Glutamatergic neuron (in vitro differentiated cells): ENCODE data around the gene PPP2R5C. TPM values are rescaled to one million over a fixed set of nuclear protein-coding genes. Genes with fewer than 3 reads are reported as not detected.

Source experiments
- DNase-seq: peaks from one replicate; pipeline ENCODE4 v3.0.0; 2022
- H3K27ac Mint-ChIP-seq: one replicate; pipeline ENCODE4 v1.8.0; 2020; ENCODE audit warnings: mild to moderate bottlenecking, mixed read lengths, inconsistent platforms; ENCODE audit not compliant: unreplicated experiment
- H3K27me3 Mint-ChIP-seq: one replicate; pipeline ENCODE4 v1.8.0; 2020; ENCODE audit warnings: mild to moderate bottlenecking, moderate library complexity, mixed read lengths, inconsistent platforms; ENCODE audit not compliant: unreplicated experiment
- H3K36me3 Mint-ChIP-seq: one replicate; pipeline ENCODE4 v1.8.0; 2020; ENCODE audit warnings: mild to moderate bottlenecking, mixed read lengths, inconsistent platforms; ENCODE audit not compliant: unreplicated experiment
- H3K4me1 Mint-ChIP-seq: one replicate; pipeline ENCODE4 v1.8.0; 2020; ENCODE audit warnings: mild to moderate bottlenecking, low read depth, mixed read lengths, inconsistent platforms; ENCODE audit not compliant: unreplicated experiment
- H3K4me3 Mint-ChIP-seq: one replicate; pipeline ENCODE4 v1.8.0; 2020; ENCODE audit warnings: mild to moderate bottlenecking, mixed read lengths, inconsistent platforms; ENCODE audit not compliant: unreplicated experiment
- H3K9me3 Mint-ChIP-seq: one replicate; pipeline ENCODE4 v1.8.0; 2020; ENCODE audit warnings: mild to moderate bottlenecking, moderate library complexity, mixed read lengths, inconsistent platforms; ENCODE audit not compliant: unreplicated experiment
- total RNA-seq: library from RNA; stranded (reverse); fragmentation: NEBNext Ultra II Directional; extraction: Animal tissue kit (Norgen Biotek cat#: 25700); gene quantifications from one replicate; pipeline ENCODE4 v1.2.1, GENCODE V29; 2021; ENCODE audit not compliant: unreplicated experiment
- TF ChIP-seq, protein P1 (sequence below): fragments of 200-600 bp; sonication (generic); IDR thresholded peaks from one replicate; pipeline ENCODE4 v1.5.0; 2021; ENCODE audit not compliant: partially characterized antibody, unreplicated experiment

PPP2R5C gene
- total RNA-seq, 1 donor from 2014 or later: 116 TPM

DNA sequence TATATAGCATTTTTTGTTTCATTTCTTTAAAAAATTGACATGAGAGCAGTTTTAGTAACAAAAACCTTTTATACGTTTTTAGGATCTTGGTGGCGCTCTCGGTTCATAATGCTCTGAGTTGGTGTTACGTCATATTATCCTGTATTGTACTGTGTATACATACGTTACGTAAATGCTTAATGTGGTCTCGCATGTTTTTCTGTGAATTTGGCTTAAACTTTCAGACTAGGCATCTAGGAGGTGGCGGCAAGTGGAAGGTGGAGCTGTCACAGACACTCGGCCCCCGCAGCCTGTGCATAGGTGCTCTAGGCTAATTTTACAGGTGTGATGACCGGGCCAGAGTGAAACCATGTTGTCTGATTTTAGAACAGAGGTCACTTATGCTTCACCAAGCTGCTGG, 60.0 kb downstream of the PPP2R5C start:
- TF ChIP-seq, protein P1, sequence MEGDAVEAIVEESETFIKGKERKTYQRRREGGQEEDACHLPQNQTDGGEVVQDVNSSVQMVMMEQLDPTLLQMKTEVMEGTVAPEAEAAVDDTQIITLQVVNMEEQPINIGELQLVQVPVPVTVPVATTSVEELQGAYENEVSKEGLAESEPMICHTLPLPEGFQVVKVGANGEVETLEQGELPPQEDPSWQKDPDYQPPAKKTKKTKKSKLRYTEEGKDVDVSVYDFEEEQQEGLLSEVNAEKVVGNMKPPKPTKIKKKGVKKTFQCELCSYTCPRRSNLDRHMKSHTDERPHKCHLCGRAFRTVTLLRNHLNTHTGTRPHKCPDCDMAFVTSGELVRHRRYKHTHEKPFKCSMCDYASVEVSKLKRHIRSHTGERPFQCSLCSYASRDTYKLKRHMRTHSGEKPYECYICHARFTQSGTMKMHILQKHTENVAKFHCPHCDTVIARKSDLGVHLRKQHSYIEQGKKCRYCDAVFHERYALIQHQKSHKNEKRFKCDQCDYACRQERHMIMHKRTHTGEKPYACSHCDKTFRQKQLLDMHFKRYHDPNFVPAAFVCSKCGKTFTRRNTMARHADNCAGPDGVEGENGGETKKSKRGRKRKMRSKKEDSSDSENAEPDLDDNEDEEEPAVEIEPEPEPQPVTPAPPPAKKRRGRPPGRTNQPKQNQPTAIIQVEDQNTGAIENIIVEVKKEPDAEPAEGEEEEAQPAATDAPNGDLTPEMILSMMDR: no peak
- Mint-ChIP-seq H3K36me3 (peaks cover 7% of the 10 kb centered on the region), H3K27me3 (peaks cover 8% of the 10 kb centered on the region), H3K4me1 (peaks cover 35% of the 10 kb centered on the region), H3K9me3 (peaks cover 2% of the 10 kb centered on the region), H3K27ac (no peak overlapping the region), H3K4me3 (no peak overlapping the region)
- no peak for DNase-seq

GRCh38 chr14:101823066-101823465, 61.6 kb downstream of the PPP2R5C start:
- TF ChIP-seq, protein P1: no peak
- peaks cover 13% of the 10 kb centered on the region for H3K27me3 Mint-ChIP-seq
- H3K36me3 Mint-ChIP-seq: peaks cover 12% of the 10 kb centered on the region
- peaks cover 10% of the 10 kb centered on the region for H3K9me3 Mint-ChIP-seq
- peaks cover 41% of the 10 kb centered on the region for H3K4me1 Mint-ChIP-seq
- H3K27ac Mint-ChIP-seq: no peak overlapping the region
- H3K4me3 Mint-ChIP-seq: no peak overlapping the region
- DNase-seq: no peak

DNA sequence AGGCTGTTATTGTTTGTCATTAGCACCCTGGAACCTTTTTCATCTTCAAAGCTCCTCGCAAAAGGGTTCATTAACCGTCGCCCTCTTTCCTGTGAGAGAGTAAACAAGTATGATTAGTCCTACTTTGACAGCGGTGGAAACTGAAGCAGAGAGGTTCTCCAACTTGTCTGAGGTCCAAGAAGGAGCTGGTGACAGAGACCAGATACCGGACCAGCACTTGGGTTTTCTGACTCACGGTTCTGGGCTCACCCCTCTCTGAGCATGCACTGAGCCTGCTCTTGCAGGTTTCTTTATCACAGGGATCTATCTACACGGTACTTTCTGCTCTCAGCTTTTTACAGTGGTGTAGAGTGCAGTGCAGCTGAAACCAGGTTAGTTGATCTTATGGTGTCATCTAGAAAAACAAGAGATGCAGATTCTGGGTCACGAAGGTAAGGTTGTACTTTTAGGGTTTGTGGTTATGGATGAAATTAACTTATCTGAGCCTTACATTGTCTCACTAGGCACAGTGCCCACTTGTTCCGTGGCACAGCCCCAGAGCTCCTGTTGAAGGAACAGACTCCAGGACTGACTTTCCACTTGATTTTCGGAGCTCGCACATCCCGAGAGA, 62.1 kb downstream of the PPP2R5C start:
- Mint-ChIP-seq H3K36me3 (peaks cover 12% of the 10 kb centered on the region), H3K4me1 (peaks cover 45% of the 10 kb centered on the region), H3K4me3 (no peak overlapping the region), H3K9me3 (peaks cover 10% of the 10 kb centered on the region), H3K27ac (no peak overlapping the region), H3K27me3 (peaks cover 13% of the 10 kb centered on the region)
- no peak for DNase-seq
- TF ChIP-seq, protein P1: no peak

- H3K36me3 Mint-ChIP-seq: peaks cover 12% of the 10 kb centered on the region
- DNase-seq: no peak
- H3K27me3 Mint-ChIP-seq: peaks cover 12% of the 10 kb centered on the region
- H3K9me3 Mint-ChIP-seq: peaks cover 10% of the 10 kb centered on the region
- no peak overlapping the region for H3K4me3 Mint-ChIP-seq
- TF ChIP-seq, protein P1: no peak
- peaks cover 47% of the 10 kb centered on the region for H3K4me1 Mint-ChIP-seq
- H3K27ac Mint-ChIP-seq: no peak overlapping the region
Measured at GRCh38 chr14:101824339-101824727, 62.8 kb downstream of the PPP2R5C start.

DNA sequence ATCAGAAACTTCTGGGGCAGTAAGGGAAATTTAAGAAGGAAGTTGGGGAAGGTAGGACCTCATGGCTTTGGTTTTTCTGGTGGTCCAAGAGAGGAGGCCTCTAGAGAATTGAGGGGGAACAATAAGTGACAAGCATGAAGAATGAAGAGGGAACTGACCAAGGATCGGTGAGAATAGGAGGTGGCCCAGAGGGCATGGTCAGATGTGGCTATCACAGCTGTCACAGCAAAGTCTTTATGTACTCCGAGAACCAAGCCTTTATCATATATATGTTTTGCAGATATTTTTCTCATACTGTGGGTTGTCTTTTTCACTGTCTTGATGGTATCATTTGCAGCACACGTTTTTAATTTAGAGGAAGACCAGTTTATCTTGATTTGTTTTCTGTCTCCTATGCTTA, 64.3 kb downstream of the PPP2R5C start:
- DNase-seq: no peak
- Mint-ChIP-seq H3K4me3 (no peak overlapping the region), H3K36me3 (peaks cover 12% of the 10 kb centered on the region), H3K9me3 (peaks cover 12% of the 10 kb centered on the region), H3K4me1 (peaks cover 55% of the 10 kb centered on the region), H3K27me3 (peaks cover 11% of the 10 kb centered on the region), H3K27ac (peak overlapping the region; percentile 50)
- TF ChIP-seq, protein P1: no peak
